Large intestine (tissue), 12 donors: ENCODE data around the gene CYP2C8. TPM values are rescaled to one million over a fixed set of nuclear protein-coding genes. Genes with fewer than 3 reads are reported as not detected.
"Not testable (repeated sequence)": the region's sequence is repeated elsewhere in the genome, so short reads cannot be mapped to it uniquely, and the experiment has no call there.

Source experiments
- DNase-seq, 2 donors: peaks; one replicate each; pipeline versions ENCODE4 v3.0.0 to v3.0.0-alpha.2; 2013
- H3K27ac ChIP-seq: one replicate; pipeline ENCODE4 v1.5.1; 2013; ENCODE audit warnings: low read length
- H3K27me3 ChIP-seq: 2 replicates; pipeline ENCODE4 v1.6.1; 2013; ENCODE audit warnings: low read length; ENCODE audit not compliant: control insufficient read depth, insufficient read depth
- H3K36me3 ChIP-seq: 2 replicates; pipeline ENCODE4 v1.6.1; 2013; ENCODE audit warnings: low read length; ENCODE audit not compliant: control insufficient read depth, insufficient read depth
- H3K4me1 ChIP-seq: one replicate; pipeline ENCODE4 v1.6.1; 2013; ENCODE audit warnings: low read length; ENCODE audit not compliant: control insufficient read depth, insufficient read depth
- H3K4me3 ChIP-seq: one replicate; pipeline ENCODE4 v1.5.1; 2013; ENCODE audit warnings: low read length
- H3K9me3 ChIP-seq: one replicate; pipeline ENCODE4 v1.6.1; 2013; ENCODE audit warnings: mild to moderate bottlenecking, low read depth, low read length, moderate library complexity; ENCODE audit not compliant: control insufficient read depth
- WGBS: methylation state at CpG from one replicate; pipeline ENCODE4 v1.1.5; 2013; ENCODE audit warnings: low lambda C conversion rate; ENCODE audit not compliant: insufficient coverage; 5-methylcytosine and 5-hydroxymethylcytosine counted together
- long read RNA-seq, 11 donors: transcript quantifications; one replicate each; lab custom pipeline, GENCODE V29; 2026
- polyA plus RNA-seq: library from polyadenylated mRNA; unstranded; fragments of 120-200 nt; gene quantifications from one replicate; pipeline ENCODE4 v1.2.1, GENCODE V29; 2013

Gene CYP2C8
- polyA plus RNA-seq: 2.6 TPM
- long read RNA-seq, donor 1: 0 reads
- long read RNA-seq, donor 2: 0 reads
- long read RNA-seq, donor 3: 0 reads
- long read RNA-seq, donor 4: 0 reads
- long read RNA-seq, donor 5: 0 reads
- long read RNA-seq, donor 6: 0 reads
- long read RNA-seq, donor 7: 0 reads
- long read RNA-seq, donor 8: 0 reads
- long read RNA-seq, donor 9: 0 reads
- long read RNA-seq, donor 10, partial matches to known transcripts: 0 of 2 reads
- long read RNA-seq, donor 10, other reads (novel, unspliced or antisense): 0 of 2 reads
- long read RNA-seq, donor 11: 0 reads

- no peak within 1 kb of the TSS for H3K27ac ChIP-seq
- no peaks in the 10 kb centered on the region for H3K4me1 ChIP-seq
- peaks cover under 1% of the 10 kb centered on the region for H3K9me3 ChIP-seq
- DNase-seq: no peak
- no peaks in the 10 kb centered on the region for H3K27me3 ChIP-seq
- no peak within 1 kb of the TSS for H3K4me3 ChIP-seq
- H3K36me3 ChIP-seq: no peaks in the 10 kb centered on the region
Measured at GRCh38 chr10:95069286-95069685, at the start of gene CYP2C8. Gene CYP2C8 (minus strand): TSS chr10:95069497. CDS start chr10:95069402, 95 bp downstream.

- H3K4me3 ChIP-seq: no peak overlapping the region
Measured at GRCh38 chr10:95116869-95117269, 47.6 kb upstream of the CYP2C8 start.

GRCh38 chr10:95110823-95111222 lies 41.5 kb upstream of the CYP2C8 start:
- not testable (repeated sequence) for H3K9me3 ChIP-seq, H3K4me3 ChIP-seq, H3K36me3 ChIP-seq, H3K27ac ChIP-seq, DNase-seq, H3K4me1 ChIP-seq, H3K27me3 ChIP-seq
- WGBS: no CpG with 5 or more reads among the region's 6 CpGs

More at GRCh38 chr10:95116869-95117269, 47.6 kb upstream of the CYP2C8 start:
- no peaks in the 10 kb centered on the region for H3K27me3 ChIP-seq
- H3K36me3 ChIP-seq: no peaks in the 10 kb centered on the region
- peak; percentile 13 to 60 for DNase-seq
- H3K27ac ChIP-seq: no peak overlapping the region
- peaks cover 10% of the 10 kb centered on the region for H3K9me3 ChIP-seq
- WGBS: no CpG with 5 or more reads among the region's 2 CpGs
- no peaks in the 10 kb centered on the region for H3K4me1 ChIP-seq

- Histone ChIP-seq H3K9me3 (no peaks in the 10 kb centered on the region), H3K4me1 (no peaks in the 10 kb centered on the region), H3K27me3 (no peaks in the 10 kb centered on the region), H3K36me3 (no peaks in the 10 kb centered on the region), H3K27ac (peak overlapping the region; percentile 40), H3K4me3 (no peak overlapping the region)
- WGBS: no CpG with 5 or more reads among the region's 1 CpG
- peak; percentile 23 to 69 for DNase-seq
Measured at GRCh38 chr10:95097805-95098204, 28.5 kb upstream of the CYP2C8 start.

GRCh38 chr10:95096143-95096542 lies 26.8 kb upstream of the CYP2C8 start:
- Histone ChIP-seq H3K4me3 (no peak overlapping the region), H3K4me1 (no peaks in the 10 kb centered on the region), H3K27ac (no peak overlapping the region), H3K36me3 (no peaks in the 10 kb centered on the region), H3K9me3 (no peaks in the 10 kb centered on the region), H3K27me3 (no peaks in the 10 kb centered on the region)
- WGBS: no CpG with 5 or more reads among the region's 1 CpG
- peak in 1 of 2 donors; percentile 25 for DNase-seq

- not testable (repeated sequence) for H3K4me3 ChIP-seq, H3K9me3 ChIP-seq, DNase-seq, H3K27me3 ChIP-seq, H3K27ac ChIP-seq, H3K4me1 ChIP-seq, H3K36me3 ChIP-seq
- no CpG with 5 or more reads among the region's 5 CpGs for WGBS
Measured at GRCh38 chr10:95079626-95080025, 10.3 kb upstream of the CYP2C8 start.

GRCh38 chr10:95077556-95077955 lies 8.3 kb upstream of the CYP2C8 start:
- Histone ChIP-seq H3K36me3 (no peaks in the 10 kb centered on the region), H3K4me3 (no peak overlapping the region), H3K27ac (no peak overlapping the region), H3K9me3 (peaks cover 6% of the 10 kb centered on the region), H3K27me3 (no peaks in the 10 kb centered on the region), H3K4me1 (no peaks in the 10 kb centered on the region)
- DNase-seq: no peak

- no peaks in the 10 kb centered on the region for H3K27me3 ChIP-seq
- no peak overlapping the region for H3K4me3 ChIP-seq
- H3K27ac ChIP-seq: no peak overlapping the region
- DNase-seq: no peak
- 10% methylated on average over 2 of the region's 3 CpGs for WGBS
- no peaks in the 10 kb centered on the region for H3K4me1 ChIP-seq
- no peaks in the 10 kb centered on the region for H3K9me3 ChIP-seq
- no peaks in the 10 kb centered on the region for H3K36me3 ChIP-seq
Measured at GRCh38 chr10:95071107-95071660, 1.9 kb upstream of the CYP2C8 start.

- H3K4me1 ChIP-seq, H3K27ac ChIP-seq, H3K27me3 ChIP-seq, H3K4me3 ChIP-seq, H3K9me3 ChIP-seq, H3K36me3 ChIP-seq, DNase-seq: not testable (repeated sequence)
- no CpG with 5 or more reads among the region's 4 CpGs for WGBS
Measured at GRCh38 chr10:95064125-95064524, 5.2 kb downstream of the CYP2C8 start.

- Histone ChIP-seq H3K27me3 (no peaks in the 10 kb centered on the region), H3K9me3 (no peaks in the 10 kb centered on the region), H3K4me3 (no peak overlapping the region), H3K36me3 (no peaks in the 10 kb centered on the region), H3K27ac (no peak overlapping the region), H3K4me1 (no peaks in the 10 kb centered on the region)
- DNase-seq: no peak
- 100% methylated on average over 1 of the region's 3 CpGs for WGBS
Measured at GRCh38 chr10:95056744-95057363, 12.4 kb downstream of the CYP2C8 start.

- Histone ChIP-seq H3K9me3 (peaks cover 3% of the 10 kb centered on the region), H3K27ac (no peak overlapping the region), H3K4me3 (no peak overlapping the region), H3K4me1 (no peaks in the 10 kb centered on the region), H3K36me3 (no peaks in the 10 kb centered on the region), H3K27me3 (no peaks in the 10 kb centered on the region)
- DNase-seq: no peak
- no CpG with 5 or more reads among the region's 2 CpGs for WGBS
Measured at GRCh38 chr10:95049919-95050318, 19.4 kb downstream of the CYP2C8 start.
